Measurements from ENCODE around the gene GTPBP6.
"Not testable (repeated sequence)": the region's sequence is repeated elsewhere in the genome, so short reads cannot be mapped to it uniquely, and the experiment has no call there.

Gene GTPBP6

GRCh38 chrX:334971-335757, 16.6 kb upstream of the GTPBP6 start:
- FAIRE-seq = no peak

- no peak for FAIRE-seq
These were observed 15.8 kb upstream of the GTPBP6 start for GRCh38 chrX:334331-334891.

GRCh38 chrX:333611-334311, 15.2 kb upstream of the GTPBP6 start:
- no peak for FAIRE-seq

- no peak for FAIRE-seq
These were observed 14.5 kb upstream of the GTPBP6 start for GRCh38 chrX:332916-333610.

GRCh38 chrX:332496-332860, 13.9 kb upstream of the GTPBP6 start:
- no peak for FAIRE-seq

GRCh38 chrX:331825-332495, 13.4 kb upstream of the GTPBP6 start:
- FAIRE-seq = no peak

GRCh38 chrX:331151-331824, 12.7 kb upstream of the GTPBP6 start:
- FAIRE-seq = no peak

- no peak for FAIRE-seq
These were observed 12.1 kb upstream of the GTPBP6 start for GRCh38 chrX:330726-331150.

- FAIRE-seq = not testable (repeated sequence)
These were observed 11.6 kb upstream of the GTPBP6 start for GRCh38 chrX:330141-330725.

GRCh38 chrX:329291-329910, 10.8 kb upstream of the GTPBP6 start:
- FAIRE-seq = no peak

- FAIRE-seq = no peak
These were observed 9.1 kb upstream of the GTPBP6 start for GRCh38 chrX:327660-328126.

GRCh38 chrX:324664-325063, 6.1 kb upstream of the GTPBP6 start:
- FAIRE-seq = not testable (repeated sequence)

GRCh38 chrX:323721-324628, 5.4 kb upstream of the GTPBP6 start:
- FAIRE-seq = no peak

- no peak for FAIRE-seq
These were observed 1.7 kb upstream of the GTPBP6 start for GRCh38 chrX:320126-320783.

- no peak for FAIRE-seq
These were observed 1.1 kb upstream of the GTPBP6 start for GRCh38 chrX:319579-320125.

- no peak for FAIRE-seq
These were observed 393 bp downstream of the GTPBP6 start for GRCh38 chrX:318068-318738.

GRCh38 chrX:317424-318067, 1.1 kb downstream of the GTPBP6 start:
- no peak for FAIRE-seq
